Daoy (cell line): ENCODE results near the gene FOXD1. TPM values are rescaled to one million over a fixed set of nuclear protein-coding genes. Genes with fewer than 3 reads are reported as not detected.

Experiments used
- DNase-seq: peaks from one replicate; pipeline ENCODE4 v3.0.0-alpha.2; 2015; ENCODE audit warnings: low read depth
- total RNA-seq: library from RNA; depleted of rRNA; stranded (reverse); fragments of >200 nt; shearing (Covaris generic); gene quantifications from 2 replicates; pipeline ENCODE4 v1.2.3, GENCODE V29; 2014

FOXD1 gene
- total RNA-seq, 1 experiment from 2014 or later = 21.9 TPM

DNA sequence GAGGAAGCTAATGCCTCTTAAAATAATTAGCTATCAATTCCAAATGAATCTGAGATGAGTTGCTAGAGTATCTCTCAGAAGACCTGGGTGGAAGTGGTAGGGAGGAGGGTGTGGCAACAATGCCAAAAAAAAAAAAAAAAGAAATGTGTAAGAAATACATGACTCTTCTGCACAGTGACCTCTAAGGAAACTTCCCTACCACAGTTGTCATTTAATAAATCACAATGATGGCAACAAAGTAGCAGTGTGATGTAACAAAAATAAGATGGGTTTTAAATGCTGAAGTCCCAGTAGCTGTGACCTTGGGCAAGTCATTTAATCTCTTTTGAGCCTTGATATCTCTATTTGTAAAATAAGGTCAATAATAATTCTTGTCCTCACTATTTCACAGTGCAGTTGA is 7.2 kb downstream of the FOXD1 start:
- DNase-seq = no peak

DNA sequence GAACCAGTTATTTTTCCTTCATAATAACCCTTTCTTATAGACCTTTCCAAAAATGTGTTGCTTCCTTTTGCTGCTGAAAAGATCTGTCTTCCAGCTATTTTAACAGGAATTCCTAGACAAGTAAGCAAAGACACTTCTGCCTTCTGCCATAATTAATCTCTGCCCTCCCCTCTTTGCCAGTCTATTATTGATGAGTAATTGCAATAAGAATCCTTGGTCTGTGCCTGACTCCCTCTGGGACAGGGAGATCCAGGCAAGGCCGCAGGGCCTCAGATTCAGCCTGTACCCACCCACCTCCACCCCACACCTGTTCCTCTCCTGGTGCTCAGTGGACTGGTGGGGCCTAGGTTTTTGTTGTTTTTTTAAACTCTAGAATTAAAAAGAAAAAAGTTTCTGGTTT is 8.3 kb downstream of the FOXD1 start:
- DNase-seq = no peak

DNA sequence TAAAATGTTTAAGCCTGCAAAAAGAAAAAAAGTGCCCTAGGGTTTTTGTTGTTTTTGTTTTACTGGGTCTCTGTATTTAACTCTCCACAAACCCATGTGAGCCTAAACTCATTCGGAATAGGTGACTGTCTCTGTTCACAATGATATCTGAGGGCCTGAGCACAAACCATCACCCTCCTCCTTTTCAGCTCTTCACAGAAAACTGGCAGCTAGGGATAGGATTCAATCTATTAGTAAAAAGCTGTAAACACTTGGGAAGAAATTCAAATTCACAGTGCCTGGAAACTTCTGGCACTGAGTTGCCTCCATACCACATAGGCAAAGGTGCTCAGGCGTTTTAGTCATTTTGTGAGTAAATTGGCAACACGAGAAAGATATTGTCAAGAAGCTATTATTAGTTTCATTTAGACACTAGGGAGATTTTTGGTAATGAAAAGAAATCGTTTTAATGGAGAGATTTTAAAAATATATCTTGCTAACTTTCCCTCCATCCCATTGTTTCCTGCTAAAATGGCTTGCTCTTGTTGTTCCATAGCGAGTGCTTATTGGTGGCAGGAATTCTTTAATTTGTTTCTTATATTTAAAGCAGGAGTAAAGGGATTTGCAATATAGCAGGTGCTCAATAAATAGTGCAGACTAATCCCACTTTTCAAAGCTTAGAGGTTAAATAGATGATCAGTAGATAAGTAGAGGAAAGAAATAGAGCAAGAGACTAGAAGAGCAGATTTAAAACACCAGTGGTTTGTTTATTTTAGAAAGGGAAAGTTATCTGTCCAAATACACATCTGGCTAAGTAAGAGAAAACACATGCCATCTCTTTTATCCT is 9.7 kb downstream of the FOXD1 start:
- no peak for DNase-seq

DNA sequence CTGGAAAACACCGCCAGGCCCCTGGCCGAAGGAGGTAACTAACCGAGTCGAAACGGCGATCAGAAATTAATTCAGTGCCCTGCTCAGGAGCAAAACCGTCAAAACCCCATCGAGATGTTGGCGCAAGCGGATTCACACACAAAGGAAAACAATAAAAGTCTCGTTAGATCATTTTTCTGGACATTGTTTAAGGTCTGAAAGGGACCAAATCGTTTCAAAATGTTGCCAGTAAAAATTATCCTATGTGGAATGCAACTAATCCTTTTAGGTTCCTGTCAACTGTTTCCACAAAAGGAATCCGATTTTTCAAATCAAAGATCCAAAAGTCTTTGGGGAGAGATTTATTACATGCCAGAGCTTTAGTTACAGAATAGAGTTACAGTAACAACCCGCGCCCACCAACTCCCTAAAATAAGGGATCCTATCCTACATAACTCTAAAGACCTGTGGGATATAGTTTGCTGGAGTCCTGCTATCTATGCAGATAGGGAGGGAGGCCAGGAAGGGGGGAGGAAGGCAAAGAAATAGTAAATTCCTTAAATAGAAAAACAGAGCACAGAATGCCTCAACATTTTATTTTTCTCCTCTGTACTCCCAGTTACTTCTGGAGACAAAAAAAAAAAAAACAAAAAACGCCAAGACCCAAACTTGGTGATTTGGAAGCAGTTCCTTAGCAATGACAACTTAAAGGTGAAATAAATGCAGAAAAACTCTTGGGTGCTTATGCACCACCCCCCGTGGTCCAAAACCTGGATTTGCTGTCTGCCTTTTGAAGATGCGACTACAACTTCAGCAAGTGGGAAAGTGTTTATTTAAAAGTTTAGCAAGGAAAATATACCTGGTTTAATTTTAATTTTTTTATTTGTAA is 10.6 kb downstream of the FOXD1 start:
- no peak for DNase-seq

DNA sequence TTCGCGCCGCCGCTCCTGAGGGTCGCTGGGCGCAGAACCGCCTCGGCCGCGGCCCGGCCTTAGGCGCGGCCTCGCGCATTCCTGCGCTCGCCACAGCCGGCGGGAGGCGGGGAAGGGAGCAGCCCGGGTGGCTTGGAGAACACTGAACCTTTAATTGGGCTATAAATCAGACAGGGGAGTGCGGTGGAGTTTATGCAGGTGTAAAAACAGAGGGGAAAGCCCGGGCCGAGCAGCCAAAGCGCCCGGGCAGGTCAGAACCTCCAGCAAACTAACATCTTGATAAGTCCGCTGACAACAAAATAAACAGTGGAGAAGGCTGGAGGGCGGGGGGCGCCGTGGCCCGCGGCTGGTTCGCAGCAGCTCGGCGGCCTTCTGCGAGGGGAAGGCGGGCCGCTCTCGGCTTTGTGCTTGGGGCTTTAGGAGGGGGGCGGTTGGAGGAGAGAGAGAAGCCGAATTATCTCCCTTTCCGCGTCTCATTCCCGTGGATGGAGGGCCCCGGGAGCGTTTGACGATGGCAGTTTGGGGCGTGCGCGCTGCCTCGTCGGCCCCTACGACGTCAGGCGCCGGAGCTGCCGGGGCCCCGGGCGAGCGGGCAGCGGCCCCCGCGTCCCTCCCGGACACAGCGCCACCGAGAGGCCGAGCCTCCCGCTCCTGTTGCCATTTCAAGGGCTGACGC is 11.3 kb downstream of the FOXD1 start:
- peak; percentile 75 for DNase-seq

DNA sequence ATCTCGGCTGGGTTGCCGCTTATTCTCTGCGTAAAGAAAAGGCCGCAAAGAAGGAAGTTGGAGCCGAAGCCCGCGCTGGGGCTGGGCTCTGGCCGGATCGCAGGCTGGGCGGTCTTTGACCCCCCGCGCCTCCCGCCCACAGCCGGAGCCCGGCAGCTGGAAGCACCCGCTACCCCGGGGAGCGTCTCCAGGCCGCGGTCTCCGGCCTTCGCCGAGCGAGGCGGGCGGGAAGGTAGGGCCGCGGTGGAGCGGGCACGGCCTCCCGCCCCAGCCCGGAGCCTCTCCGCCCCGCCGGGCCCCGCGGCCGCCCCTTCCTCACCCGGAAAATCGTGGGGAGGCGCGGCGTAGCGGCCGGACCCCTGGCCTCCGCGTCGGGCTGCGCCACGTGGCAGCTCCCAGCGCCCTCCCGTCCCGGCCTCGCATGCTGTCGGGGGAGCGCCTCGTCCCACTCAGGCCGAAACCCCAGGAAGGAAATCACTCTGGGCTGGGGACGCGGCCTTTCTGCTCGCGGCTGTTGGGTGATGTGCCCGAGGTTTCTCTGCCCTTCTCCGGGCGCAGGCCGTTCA is 12.0 kb downstream of the FOXD1 start:
- no peak for DNase-seq

DNA sequence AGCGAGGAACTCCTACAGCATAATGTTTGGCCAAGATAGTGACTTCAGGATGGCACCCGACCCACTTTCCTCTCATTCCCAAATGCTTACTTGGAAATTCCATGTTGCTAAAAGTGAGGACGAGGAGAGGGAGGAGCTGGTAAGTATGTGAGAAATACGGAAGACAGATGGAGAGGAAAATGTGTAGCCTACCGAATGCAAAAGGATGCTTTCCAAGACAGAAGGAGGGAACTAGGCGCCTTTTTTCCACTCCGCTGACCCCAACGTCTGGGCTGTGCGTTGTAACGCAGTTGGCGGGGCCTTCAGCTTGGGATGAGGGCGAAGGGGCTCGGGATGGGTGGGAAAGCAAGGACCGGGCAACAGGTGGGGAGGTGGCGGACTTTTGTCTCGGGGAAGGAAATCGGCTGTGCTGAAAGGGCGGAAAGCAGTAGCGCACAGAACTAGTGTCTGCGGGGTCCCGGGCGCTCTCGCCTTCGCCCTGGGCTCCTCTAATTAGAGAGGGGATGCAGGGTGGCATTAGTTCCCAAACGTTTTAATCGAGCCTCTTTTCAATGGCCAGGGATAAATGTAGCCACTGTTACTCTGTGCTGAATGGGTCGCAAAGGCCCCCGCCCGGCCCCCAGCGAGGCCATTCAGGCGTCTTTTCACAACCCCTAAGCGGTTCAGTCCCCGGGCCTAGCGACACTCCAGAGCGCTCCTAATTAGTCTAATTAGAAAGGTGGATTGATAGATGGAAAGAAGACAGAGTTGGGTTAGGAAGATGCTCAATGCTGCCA is 12.6 kb downstream of the FOXD1 start:
- no peak for DNase-seq

DNA sequence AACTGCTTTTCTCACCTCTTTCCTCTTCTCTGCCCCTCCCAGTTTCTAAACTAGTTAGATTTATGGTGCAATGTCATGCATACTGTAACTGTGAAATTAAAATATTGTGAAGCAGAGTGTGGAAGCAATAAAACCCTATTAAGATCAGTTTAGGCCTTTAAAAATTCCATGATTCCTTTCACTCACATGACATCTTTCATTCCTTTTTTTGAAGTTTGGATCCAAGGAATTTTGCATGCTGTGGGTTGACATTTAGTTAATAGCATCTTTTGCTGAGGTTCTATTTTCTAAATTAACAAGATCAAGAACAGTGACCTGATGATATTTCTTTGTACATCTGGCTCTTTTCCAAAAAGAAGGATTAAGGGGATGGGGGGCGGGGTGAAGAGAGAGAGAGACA is 13.7 kb downstream of the FOXD1 start:
- no peak for DNase-seq

DNA sequence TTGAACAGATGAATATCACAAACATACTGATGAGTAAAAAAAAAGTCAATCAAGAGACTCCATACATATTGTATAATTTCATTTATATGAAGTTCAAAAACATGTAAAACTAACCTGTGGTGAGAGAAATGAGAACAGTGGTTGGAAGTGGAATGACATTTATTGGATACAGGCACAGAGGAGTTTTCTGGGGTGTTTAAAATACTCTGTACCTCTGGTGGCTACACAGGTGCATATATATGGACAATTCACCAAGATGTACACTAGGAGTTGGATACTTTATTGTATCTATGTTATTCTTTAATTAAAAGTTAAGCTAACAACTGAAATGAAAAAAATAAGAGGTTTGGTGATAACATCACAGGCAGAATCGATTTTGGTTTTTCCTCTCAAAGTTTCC is 14.1 kb downstream of the FOXD1 start:
- DNase-seq = no peak

DNA sequence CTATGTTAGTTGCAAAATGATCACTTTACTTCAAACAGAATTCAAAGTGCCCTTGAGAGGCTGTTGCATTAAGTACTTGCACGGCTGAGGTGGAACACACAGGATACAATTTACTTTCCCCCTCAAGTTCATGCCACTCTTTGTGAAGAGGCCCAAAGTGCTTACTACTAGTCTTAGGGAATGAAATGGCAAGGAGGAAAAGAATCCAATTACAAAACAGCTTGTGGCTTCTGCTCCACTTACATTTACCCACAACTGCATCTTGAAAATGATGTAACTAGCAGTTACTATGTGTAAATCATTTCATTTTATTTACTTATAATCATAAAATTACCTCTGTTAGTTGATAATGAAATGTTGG is 14.6 kb downstream of the FOXD1 start:
- no peak for DNase-seq

DNA sequence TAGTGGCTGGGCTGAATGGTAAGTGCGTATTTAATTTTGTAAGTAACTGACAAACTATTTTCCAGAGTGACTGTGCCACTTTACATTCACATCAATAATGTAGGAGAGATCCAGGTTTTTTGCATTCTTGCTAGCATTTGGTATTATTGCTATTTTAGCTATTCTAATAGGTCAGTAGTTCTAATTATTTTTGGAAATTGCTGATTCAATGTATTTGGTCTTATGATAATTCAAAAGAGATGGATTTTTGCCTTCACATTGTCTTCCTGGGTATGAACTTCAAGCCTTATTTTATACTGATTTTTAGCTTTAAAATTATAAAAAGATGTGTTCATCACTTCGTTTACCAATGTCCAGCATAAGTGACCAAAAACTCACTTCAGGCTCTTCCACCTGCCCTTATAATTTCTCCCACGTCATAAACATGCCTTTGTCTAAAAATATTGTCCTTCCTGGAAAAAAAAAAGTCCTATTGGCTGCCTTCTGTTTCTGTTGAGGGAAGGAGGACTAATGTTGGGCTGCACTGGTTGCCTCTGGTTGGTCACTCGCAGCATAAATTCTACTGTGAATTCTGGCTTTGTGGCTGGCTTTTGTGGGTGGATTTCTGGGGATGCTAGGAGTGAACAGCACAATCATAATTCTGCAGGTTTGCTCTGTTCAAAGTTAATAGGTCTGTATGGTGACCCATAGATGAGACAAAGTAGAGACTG is 15.2 kb downstream of the FOXD1 start:
- no peak for DNase-seq

DNA sequence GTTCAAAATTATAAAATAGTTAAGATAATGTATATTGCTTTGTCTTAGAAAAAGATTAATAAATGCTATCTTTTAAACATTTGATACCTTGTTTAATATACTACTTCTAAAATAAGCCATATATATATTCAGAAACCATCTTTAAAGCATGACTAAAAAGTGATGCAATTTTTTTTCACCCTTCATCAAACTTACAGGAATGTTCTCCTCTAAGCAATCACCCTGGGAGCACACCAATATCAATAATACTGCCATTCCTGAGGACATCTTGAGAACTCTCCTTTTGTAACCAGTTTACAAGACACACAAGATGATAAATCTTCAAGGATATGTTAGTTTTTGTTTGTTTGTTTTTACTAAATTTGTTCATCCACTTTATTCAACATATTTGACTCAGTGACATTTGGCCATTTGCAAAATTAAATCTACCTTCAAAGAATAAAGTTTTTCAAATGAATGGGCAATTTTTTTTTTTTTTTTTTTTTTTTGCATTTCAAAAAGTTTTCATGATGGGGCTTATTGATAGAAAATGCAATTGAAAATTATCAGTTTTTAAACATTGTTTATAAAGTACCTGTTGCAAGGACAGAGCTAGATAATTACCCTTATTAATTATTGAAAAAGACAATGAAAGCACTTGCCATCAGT is 17.2 kb downstream of the FOXD1 start:
- no peak for DNase-seq

DNA sequence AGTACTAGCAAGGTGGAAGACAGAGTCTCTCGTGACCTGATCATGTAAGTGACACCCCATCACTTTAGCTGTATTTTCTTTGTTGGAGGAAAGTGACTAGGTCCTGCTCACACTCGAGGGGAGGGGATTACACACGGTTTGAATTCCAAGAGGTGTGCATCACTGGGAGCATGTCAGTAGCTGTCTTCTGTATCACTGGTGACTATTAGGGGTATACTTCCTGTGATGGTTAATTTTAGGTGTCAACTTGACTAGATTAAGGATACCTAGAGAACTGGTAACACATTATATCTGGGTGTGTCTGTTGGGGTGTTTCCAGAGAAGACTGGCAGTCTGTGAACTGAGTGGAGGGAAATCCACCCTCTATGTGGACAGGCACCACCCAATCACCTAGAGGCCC is 22.5 kb downstream of the FOXD1 start:
- DNase-seq = no peak

DNA sequence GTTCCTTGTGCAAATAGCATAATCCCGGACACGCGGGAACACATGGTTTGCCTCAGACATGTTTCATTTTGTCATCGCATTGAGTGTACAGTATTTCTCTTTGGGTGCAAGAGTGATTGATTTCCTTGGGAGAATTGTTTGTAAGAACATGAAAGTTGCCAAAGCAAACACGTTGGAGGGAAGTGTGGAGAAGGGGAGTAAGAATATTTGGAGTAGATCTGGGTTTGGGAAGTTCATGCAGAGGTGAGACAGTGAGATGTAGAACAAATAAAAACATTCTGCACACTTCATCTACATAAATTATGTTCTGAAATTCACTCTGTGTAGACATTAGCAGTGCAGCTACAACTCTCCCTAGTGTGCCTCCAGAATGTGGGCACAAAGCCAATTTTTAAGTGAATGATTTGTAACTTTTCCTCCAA is 24.0 kb downstream of the FOXD1 start:
- DNase-seq = no peak

DNA sequence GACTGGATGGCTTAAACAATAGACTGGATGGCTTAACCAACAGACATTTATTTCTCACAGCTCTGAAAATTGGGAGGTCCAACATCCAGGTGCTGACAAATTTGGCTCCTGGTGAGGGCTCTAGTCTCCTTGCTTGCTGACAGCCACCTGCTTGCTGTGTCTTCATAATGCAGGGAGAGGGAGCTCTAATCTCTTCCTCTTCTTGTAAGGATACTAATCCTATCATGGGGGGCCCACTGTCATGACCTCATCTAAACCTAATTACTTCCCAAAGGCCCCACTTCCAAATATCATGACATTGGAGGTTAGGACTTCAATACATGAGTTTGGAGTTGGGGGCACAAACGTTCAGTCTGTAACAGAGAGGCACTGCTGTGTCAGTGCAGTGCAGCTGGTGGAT is 26.4 kb downstream of the FOXD1 start:
- no peak for DNase-seq

DNA sequence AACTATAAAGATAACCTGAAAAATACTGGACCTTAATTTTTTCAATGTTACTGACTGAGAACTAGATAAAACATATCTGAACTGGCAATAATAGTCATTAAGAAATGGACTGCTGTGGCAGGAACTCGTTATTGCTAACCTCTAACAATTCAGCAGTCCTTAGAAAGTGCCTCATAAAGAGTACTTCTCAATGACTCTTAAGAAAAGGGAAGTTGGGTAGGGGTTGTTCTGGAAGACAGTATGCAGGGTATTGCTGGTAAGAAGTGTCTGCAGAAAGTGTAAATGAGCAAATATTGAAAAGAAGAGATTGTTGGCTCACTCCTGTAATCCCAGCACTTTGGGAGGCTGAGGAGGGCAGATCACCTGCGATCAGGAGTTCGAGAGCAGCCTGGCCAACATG is 27.9 kb downstream of the FOXD1 start:
- DNase-seq = no peak

DNA sequence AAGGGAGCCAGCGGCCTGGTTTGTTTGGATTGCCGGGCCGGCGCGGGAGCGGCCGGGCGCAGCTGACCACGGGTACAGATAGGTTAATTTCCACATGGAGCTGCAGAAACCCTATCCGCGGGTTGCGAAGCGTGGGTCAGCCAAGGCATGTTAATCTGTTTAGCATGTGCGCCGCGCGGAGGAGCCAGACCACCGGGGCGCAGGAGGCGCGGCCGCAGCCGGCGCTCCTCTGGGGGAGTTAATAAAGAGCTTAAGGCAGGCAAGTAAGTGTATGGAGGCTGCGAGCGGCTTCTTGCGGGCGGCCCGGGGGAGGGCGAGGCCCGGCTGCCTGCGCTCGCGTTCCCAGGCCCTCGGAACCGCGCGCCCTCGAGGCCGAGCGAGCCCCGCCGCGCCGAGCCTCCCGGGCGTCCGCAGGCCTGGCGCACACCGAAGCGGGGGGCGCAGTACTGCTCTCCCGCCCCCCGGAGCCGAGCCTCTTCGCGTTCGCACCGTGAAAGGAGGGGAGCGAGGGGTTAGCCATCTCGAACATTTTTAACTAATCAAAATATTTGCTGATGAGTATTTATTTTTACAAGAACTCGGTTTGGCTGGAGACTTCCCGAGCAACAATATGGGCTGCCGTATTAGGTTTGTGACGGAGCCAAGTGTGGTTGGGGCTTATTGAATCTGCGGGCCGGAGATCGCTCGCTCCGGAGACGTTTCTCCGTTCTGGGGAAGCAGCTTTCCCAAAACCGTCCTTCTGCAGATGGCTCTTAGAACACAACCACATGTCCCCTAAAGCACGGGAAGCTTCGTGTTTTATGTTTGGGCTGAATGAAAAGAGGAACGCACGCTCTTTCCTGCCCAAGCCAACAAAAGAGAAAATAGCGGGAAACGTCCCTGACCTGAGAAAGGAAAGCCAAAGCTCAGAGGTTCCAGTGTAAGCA is 28.8 kb downstream of the FOXD1 start:
- peak; percentile 53 for DNase-seq

DNA sequence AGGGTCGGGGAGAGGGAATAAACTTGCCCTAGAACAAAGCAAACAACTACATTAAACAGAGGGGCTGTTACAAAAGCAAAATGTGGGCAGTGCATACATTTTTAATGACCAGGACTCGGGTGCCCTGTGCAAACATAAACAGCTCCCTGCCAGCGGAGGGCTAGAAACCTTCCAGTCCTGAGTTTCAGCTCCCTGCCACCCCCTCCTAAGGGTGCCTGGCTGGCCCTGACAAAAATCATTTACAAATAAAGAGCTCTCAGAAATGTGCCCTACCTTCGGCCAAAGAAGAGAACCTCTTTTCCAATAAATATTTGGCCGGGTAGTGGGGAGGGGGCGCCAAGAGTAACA is 29.5 kb downstream of the FOXD1 start:
- DNase-seq = no peak

DNA sequence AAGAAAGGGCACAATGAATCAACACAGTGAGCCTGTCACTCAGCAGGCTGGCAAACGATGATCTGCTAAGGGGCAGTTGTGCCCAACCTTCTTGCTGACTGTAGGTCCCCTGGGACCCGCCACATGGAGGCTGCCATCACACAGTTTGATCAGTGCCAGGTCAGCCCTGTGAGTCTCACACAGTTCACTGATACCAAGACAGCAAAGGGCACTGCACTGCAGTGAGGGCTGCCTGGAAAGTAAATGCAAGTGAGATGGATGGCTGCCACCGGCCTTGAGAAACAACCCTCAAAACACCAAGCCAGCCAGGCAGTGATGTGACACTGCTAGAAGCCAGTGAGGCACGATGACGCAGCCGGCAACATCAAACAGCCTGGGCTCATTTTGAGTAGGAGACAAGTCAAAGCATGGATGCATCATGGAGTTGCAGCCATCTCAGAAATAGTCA is 30.3 kb downstream of the FOXD1 start:
- DNase-seq = no peak
